Neutrophil (primary cell): ENCODE results near the gene TRIM29.
"Not testable (repeated sequence)": the region's sequence is repeated elsewhere in the genome, so short reads cannot be mapped to it uniquely, and the experiment has no call there.

Experiments used
- H3K27ac ChIP-seq: fragments of 200-600 bp; sonication (generic); 2 replicates; pipeline ENCODE4 v1.5.1; 2016; ENCODE audit warnings: mild to moderate bottlenecking, moderate library complexity
- H3K27me3 ChIP-seq: fragments of 200-600 bp; sonication (generic); 2 replicates; pipeline ENCODE4 v1.6.0; 2016; ENCODE audit warnings: mild to moderate bottlenecking
- H3K36me3 ChIP-seq: fragments of 200-600 bp; sonication (generic); 2 replicates; pipeline ENCODE4 v1.5.1; 2017
- H3K4me1 ChIP-seq, 2 experiments: fragments of 200-600 bp in 1 of 2; sonication (generic) in 1 of 2; 1 replicate in 1 of 2; 2 replicates in 1 of 2; pipeline versions ENCODE4 v1.5.1 to v1.6.1; 2013 to 2016; ENCODE audit warnings: low read depth in 1 of 2, low read length in 1 of 2, mild to moderate bottlenecking in 1 of 2, moderate library complexity in 1 of 2; ENCODE audit not compliant: control insufficient read depth in 1 of 2, insufficient read depth in 1 of 2
- H3K4me3 ChIP-seq, 2 experiments: fragments of 200-600 bp in 1 of 2; sonication (generic) in 1 of 2; 1 replicate in 1 of 2; 2 replicates in 1 of 2; pipeline ENCODE4 v1.5.1; 2013 to 2016; ENCODE audit warnings: low read depth in 1 of 2, low read length in 1 of 2, mild to moderate bottlenecking in 1 of 2, moderate library complexity in 1 of 2
- H3K9me3 ChIP-seq: fragments of 200-600 bp; sonication (generic); 2 replicates; pipeline ENCODE4 v1.5.1; 2016
- CTCF ChIP-seq: fragments of 200-600 bp; sonication (generic); IDR thresholded peaks from 2 replicates; pipeline ENCODE4 v1.5.1; 2016; ENCODE audit warnings: antibody characterized with exemption

TRIM29 gene

GRCh38 chr11:120180551-120181232 lies 42.8 kb upstream of the TRIM29 start:
- no peak overlapping the region for H3K27ac ChIP-seq
- no peak for TF ChIP-seq CTCF
- H3K4me3 ChIP-seq, result no peak overlapping the region
- no peaks in the 10 kb centered on the region for H3K4me1 ChIP-seq
- H3K27me3 ChIP-seq, result peaks cover 13% of the 10 kb centered on the region
- no peaks in the 10 kb centered on the region for H3K36me3 ChIP-seq
- H3K9me3 ChIP-seq, result no peaks in the 10 kb centered on the region

GRCh38 chr11:120180063-120180462 lies 42.1 kb upstream of the TRIM29 start:
- H3K9me3 ChIP-seq, H3K4me1 ChIP-seq, H3K4me3 ChIP-seq, H3K36me3 ChIP-seq, H3K27ac ChIP-seq: not testable (repeated sequence)
- peaks cover 18% of the 10 kb centered on the region for H3K27me3 ChIP-seq

GRCh38 chr11:120179057-120179672 lies 41.3 kb upstream of the TRIM29 start:
- H3K4me1 ChIP-seq, result no peaks in the 10 kb centered on the region
- no peaks in the 10 kb centered on the region for H3K9me3 ChIP-seq
- no peaks in the 10 kb centered on the region for H3K36me3 ChIP-seq
- TF ChIP-seq CTCF, result no peak
- H3K27ac ChIP-seq, result no peak overlapping the region
- H3K4me3 ChIP-seq, result no peak overlapping the region
- H3K27me3 ChIP-seq, result peaks cover 20% of the 10 kb centered on the region

- TF ChIP-seq CTCF, result no peak
- Histone ChIP-seq H3K9me3 (no peaks in the 10 kb centered on the region), H3K4me1 (no peaks in the 10 kb centered on the region), H3K27me3 (peaks cover 23% of the 10 kb centered on the region), H3K4me3 (no peak overlapping the region), H3K36me3 (no peaks in the 10 kb centered on the region), H3K27ac (no peak overlapping the region)
These were observed 40.7 kb upstream of the TRIM29 start for GRCh38 chr11:120178561-120179056.

GRCh38 chr11:120174866-120175265 lies 37.0 kb upstream of the TRIM29 start:
- H3K4me3 ChIP-seq, result no peak overlapping the region
- TF ChIP-seq CTCF, result no peak
- no peaks in the 10 kb centered on the region for H3K36me3 ChIP-seq
- no peak overlapping the region for H3K27ac ChIP-seq
- H3K27me3 ChIP-seq, result peaks cover 57% of the 10 kb centered on the region
- H3K9me3 ChIP-seq, result no peaks in the 10 kb centered on the region
- no peaks in the 10 kb centered on the region for H3K4me1 ChIP-seq

- H3K36me3 ChIP-seq, result no peaks in the 10 kb centered on the region
- H3K27me3 ChIP-seq, result peaks cover 68% of the 10 kb centered on the region
- H3K9me3 ChIP-seq, result no peaks in the 10 kb centered on the region
- TF ChIP-seq CTCF, result no peak
- no peak overlapping the region for H3K27ac ChIP-seq
- H3K4me1 ChIP-seq, result peaks cover 5 to 6% of the 10 kb centered on the region in 2 experiments
- no peak overlapping the region for H3K4me3 ChIP-seq
These were observed 35.9 kb upstream of the TRIM29 start for GRCh38 chr11:120173807-120174206.
